Stimulated activated naive CD4-positive, alpha-beta T cell (primary cell): ENCODE data around the gene ANTXRL.
"Not testable (repeated sequence)": the region's sequence is repeated elsewhere in the genome, so short reads cannot be mapped to it uniquely, and the experiment has no call there.

Experiments
- DNase-seq, 6 experiments: peaks; one replicate each; lab custom pipeline; 2025; lab: John Stamatoyannopoulos, UW

ANTXRL gene

DNA sequence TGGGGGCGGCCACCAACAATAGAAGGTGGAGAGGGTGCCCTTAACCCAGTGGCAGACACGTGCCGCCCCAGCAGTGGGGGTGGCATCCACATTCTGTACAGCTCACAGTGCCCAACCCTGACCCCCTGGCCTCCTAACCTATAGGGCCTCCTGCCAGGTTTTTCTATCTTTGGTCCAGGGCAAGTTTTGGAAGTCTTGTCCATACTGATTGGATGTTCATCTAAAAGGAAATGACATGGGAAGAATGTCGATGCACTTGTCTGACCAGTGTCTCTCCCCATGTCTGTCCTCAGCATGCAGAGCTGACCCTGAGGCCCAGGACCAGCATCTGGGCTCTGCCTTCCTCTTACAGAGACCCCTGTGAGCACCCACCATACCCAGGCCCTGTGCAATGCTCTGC lies 32.3 kb upstream of the ANTXRL start:
- no peak for DNase-seq

- DNase-seq: not testable (repeated sequence)
Observed at GRCh38 chr10:46255210-46255609, 31.6 kb upstream of the ANTXRL start.

GRCh38 chr10:46255801-46256747 lies 30.7 kb upstream of the ANTXRL start:
- DNase-seq: peak in 3 of 6 experiments; percentile 15 to 32 (median 17)

GRCh38 chr10:46257099-46257498 lies 29.7 kb upstream of the ANTXRL start:
- DNase-seq: no peak

- not testable (repeated sequence) for DNase-seq
Observed at GRCh38 chr10:46262906-46263560, 23.8 kb upstream of the ANTXRL start.

DNA sequence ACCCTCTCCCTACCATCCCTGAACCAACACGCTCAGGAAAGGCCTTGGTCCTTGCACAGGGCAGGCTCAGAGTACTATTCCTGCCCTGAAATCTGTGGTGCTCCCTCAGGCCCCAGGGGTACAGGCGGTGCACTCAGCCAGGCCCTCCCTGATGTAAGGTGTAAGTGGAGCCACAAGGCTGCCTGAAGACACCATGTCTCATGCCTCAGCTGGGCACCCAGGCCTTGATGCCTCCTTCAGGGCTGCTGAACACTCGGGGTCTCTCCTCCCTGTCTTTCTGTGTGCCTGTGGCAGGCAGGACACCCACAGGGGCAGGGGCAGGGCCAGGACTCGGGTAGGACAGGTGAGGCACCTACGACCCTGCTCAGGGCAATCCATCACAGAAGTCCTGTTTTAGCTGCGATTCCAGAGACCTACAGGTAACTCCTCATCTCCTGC lies 22.9 kb upstream of the ANTXRL start:
- DNase-seq: no peak

DNA sequence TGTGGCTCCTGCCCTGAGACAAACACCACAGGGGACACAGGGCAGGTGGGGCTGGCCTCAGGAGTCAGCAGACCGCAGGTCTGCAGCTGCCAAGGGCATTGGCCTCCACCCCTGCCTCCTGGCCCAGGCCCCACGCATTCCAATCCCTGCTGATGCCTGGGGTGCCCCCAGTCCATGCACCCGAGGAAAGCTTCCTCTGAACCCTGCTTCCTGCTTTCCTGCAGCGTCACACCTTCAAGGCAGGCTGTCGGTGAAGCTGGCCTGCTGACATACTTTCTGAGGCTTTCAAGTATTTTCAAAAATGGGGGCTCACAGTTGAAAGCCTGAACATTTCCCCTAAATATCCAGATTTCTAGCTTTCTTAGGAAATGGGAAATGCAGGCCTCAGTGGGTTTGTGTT lies 22.5 kb upstream of the ANTXRL start:
- peak in 1 of 6 experiments; percentile 16 for DNase-seq

DNA sequence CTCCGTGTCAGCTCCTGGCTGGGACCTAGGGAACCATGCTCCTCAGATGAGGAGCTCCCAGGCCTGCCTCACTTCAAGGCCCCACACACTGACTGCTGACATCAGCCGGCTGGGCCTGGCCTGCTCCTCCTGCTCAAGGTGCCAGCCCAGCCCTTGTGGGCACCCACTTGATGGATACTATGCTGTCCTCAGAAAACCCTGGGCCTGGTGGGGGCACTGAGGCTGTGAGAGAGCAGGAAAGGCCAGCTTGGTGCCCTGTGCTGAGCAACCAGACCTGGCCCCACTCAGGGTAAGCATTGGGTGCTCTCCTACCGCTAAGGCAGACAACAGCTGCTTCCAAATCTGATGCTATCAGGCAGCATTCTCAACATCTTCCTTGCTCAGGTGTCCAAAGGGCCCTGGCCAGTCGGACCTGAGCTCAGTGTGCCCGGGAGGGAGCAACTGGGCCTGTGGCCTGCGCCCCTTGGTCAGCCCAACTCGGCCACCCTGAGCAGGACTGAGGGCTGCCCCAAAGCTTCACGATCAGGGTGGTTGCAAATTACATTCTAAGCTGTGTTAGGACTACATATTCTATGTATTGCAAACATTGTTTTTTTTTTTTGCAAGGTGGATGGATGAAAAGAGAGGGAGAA lies 21.9 kb upstream of the ANTXRL start:
- no peak for DNase-seq

GRCh38 chr10:46265566-46266305 lies 21.1 kb upstream of the ANTXRL start:
- DNase-seq: not testable (repeated sequence)

DNA sequence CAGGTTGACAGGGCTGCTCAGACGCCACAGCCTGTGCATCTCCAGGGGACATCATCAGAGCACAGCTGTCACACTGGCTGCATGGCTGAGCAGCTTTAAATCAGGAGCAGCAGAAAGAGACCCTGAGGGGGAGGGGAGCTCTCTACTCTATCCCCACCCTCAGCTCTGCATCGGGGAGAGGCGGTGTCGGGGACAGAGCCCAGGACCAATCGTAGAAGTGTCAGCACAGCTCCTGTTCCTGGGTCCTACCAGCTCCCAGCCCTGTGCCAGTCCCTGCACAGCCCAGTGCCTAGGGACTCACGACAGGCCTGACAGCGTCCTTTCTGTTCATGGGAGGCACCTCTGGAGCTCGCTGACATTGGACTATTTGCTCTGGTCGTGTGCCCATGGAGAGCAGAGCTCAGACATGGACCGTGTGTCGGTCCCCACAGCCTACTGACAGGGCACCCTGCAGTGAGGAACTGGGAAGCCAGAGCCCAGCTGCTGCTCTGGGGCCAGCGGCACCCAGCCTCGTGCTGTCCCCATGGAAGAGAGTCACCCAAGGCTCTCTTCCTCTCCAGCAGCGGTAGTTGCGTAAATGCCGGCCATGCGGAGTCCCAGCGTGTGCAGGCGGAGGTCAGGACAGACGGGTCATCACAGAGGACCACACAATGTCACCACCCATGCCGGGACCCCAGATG lies 20.4 kb upstream of the ANTXRL start:
- DNase-seq: peak in 1 of 6 experiments; percentile 11

DNA sequence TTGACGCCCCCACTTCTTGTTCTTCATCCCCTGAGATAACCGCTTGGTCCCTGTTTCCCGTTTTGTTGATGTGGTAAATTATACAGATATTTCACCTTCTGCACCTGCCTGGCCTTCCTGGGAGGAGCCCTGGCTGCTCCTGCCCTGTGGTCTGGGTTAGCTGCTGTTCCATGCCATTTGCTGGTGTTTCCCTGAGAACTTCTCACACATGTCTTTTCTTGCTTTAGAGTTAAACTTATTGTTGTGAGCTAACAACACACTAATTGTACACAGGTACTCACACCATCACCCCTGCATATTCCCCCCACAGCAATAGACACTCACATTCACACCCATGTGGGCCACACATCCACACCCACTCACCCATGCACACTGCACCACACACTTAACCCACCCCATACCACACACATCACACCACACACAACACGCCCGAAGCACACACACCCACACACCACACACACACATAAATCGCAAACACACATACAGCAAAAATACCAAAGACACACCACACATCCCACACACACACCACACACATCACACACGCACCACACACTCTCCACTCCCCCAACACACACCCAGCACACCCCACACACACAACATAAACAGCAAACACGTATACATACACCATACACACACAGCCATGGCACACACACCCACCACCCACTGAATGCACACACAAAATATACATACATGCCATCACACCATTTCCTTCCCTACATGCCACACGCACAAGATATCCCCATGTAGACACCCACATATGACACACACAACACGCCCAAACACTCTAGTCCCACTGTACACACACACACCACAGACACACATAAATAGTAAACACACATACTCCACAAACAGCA lies 19.4 kb upstream of the ANTXRL start:
- DNase-seq: no peak

DNA sequence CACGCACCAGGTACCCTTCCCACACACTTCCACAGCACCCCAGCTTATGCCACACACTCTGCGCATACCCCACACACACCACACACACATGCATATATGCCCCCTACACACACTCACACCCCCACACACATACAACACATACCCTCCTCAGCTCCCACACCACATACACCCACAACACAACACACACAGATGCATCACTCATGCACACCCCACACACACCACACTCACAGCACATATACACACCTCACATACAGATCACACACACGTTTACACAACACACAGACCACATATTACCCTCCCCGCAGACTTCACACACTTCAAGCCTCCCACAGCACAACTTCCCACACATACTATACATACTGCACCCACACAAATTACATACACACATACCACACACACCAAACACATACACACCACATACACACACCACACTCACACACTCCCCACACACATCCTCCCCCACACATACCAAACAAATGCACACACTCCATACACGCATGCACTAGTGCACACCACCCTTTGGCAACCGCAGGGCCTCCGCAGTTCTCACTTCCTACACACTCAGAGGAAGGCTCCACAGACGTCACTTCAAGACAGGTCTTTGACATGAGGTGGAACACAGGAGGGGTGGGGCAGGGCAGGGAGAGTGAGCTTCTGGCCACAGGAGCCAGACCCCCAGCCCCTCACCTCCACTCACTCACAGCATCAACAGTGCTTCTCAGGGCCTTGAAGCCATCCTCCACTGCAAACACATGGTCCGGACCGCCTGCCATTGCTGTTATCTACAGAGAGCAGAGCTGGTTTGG lies 18.5 kb upstream of the ANTXRL start:
- peak in 5 of 6 experiments; percentile 31 to 70 (median 46) for DNase-seq

GRCh38 chr10:46269554-46270053 lies 17.2 kb upstream of the ANTXRL start:
- DNase-seq: peak in 4 of 6 experiments; percentile 22 to 74 (median 69)

DNA sequence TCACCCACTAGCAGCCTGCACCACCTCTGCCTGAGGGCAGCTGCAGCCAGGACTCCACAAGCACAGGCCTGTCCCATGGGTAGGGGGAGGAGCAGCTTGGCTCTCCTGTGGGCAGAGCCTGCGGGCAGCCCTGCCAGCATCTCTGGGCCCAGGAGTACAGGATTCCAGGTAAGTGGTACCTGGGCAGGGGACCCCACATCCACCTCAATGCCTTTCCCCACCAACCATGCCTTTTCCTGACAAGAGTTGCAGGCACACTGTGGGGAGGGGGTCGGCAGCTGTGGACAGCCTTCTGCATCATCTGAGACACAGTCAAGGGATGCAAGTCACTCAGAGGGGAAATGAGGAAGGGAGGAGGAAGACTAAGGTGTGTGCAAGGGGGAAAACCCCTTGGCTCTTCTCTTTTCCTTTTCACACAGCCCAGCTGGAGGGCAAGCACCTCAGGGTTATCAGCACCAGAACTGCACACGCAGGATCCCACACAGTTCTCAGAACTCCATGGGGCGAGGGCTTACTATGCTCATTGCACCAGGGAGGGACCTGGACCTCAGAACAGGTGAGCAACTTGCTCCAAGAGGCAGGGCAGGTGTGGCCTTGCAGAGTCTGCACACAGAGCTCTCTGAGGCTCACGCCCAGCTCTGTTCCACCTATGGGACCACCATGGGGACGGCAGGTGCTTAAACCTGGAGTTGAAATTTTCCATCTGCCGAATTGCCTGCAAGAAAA lies 16.5 kb upstream of the ANTXRL start:
- DNase-seq: peak in 1 of 6 experiments; percentile 16

GRCh38 chr10:46270963-46271530 lies 15.8 kb upstream of the ANTXRL start:
- DNase-seq: not testable (repeated sequence)

DNA sequence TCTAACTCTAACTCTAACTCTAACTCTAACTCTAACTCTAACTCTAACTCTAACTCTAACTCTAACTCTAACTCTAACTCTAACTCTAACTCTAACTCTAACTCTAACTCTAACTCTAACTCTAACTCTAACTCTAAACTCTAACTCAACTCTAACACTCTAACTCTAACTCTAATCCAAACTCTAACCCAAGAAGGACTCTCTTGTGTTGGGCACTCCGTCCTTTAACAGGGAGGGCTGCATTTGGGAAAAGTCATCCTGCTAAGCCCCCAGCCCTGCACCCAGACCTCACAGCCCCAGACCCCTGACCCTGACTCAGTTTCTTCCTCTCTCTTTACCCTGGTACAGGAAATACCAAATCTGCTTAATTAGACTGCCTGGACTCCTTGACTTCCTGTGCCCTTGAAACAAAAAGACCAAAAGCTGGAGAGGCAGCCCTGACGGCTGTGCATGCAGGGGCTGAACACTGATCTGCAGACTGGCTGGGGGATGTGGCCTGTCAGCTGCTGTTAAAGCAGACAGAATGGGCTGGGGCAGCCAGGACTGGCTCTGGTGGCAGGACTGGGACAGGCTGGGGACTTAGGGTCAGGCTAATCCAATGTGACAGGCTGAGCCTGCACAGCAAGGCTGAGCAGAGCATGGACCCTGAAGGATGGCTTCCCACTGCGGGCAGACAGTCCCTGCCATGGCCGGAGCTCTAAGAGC lies 14.8 kb upstream of the ANTXRL start:
- not testable (repeated sequence) for DNase-seq

- DNase-seq: no peak
Observed at GRCh38 chr10:46272863-46273415, 13.9 kb upstream of the ANTXRL start.
